ENCODE measurements around the gene INTS7. TPM values are rescaled to one million over a fixed set of nuclear protein-coding genes. Genes with fewer than 3 reads are reported as not detected.

Gene INTS7
- total and polyA plus RNA-seq, 9 of the 15 experiments (the other 6 are each of a cell fraction or from before 2014, with no cell fraction given): 27.3 to 68.4 (median 40.4) TPM

- TF ChIP-seq ATF4 (CRISPR knock-in tag; IDR thresholded peaks at IDR 0.05) (peak; percentile 60; the same call in 1 of the 2 replicates), MTA3 (IDR thresholded peaks at IDR 0.05; ENCODE audit: borderline replicate concordance) (peak; percentile 84), ZEB2 (IDR thresholded peaks at IDR 0.05) (peak; percentile 88), MNT (conservative IDR thresholded peaks at IDR 0.05) (peak; percentile 12 to 44; a peak in 1 of 4 replicates), MEF2D (tag; conservative IDR thresholded peaks at IDR 0.05; ENCODE audit: low read depth) (no peak), ATF1 (CRISPR knock-in tag; IDR thresholded peaks at IDR 0.05) (no peak), ATF1 (tag; IDR thresholded peaks at IDR 0.05) (peak; percentile 89)
Measured at GRCh38 chr1:211928290-211928801, 107.0 kb downstream of the INTS7 start (continued).

- peak; percentile 62 for ATAC-seq
- Histone ChIP-seq H3K9me1 (ENCODE audit: control insufficient read depth, insufficient read depth, low read length) (no peaks in the 10 kb centered on the region), H3K9ac (ENCODE audit: insufficient read depth in 1 of 2, low read depth in 2 of 2, low read length in 2 of 2) (peak overlapping the region in 1 of 2 experiments; percentile 73; a peak in 2 of 4 replicates), H3K27ac (ENCODE audit: extremely low read depth, low read depth, low read length) (no peak overlapping the region), H3K4me3 (no peak overlapping the region), H4K20me1 (replicated peaks; ENCODE audit: control insufficient read depth, insufficient read depth, low read length) (no peaks in the 10 kb centered on the region), H3K79me2 (ENCODE audit: control insufficient read depth, insufficient read depth, low read length) (no peaks in the 10 kb centered on the region), H3K9me3 (replicated peaks; ENCODE audit: control insufficient read depth, insufficient read depth, low read depth, low read length) (no peaks in the 10 kb centered on the region), H3K4me1 (replicated peaks in 1 of 2; ENCODE audit: control insufficient read depth in 2 of 2, insufficient read depth in 2 of 2, low read length in 2 of 2) (peaks cover 4 to 34% of the 10 kb centered on the region in 2 experiments; a peak in 4 of 5 replicates), H3K4me2 (ENCODE audit: insufficient read depth, low read length) (peak overlapping the region; percentile 6; the same call in 1 of the 2 replicates), H3K36me3 (ENCODE audit: control insufficient read depth, insufficient read depth, low read length) (no peaks in the 10 kb centered on the region), H3K27me3 (ENCODE audit: control insufficient read depth in 2 of 2, insufficient read depth in 2 of 2, low read length in 2 of 2) (no peaks in the 10 kb centered on the region; a peak in 1 of 5 replicates), H2AFZ (ENCODE audit: low read depth, low read length) (peak overlapping the region; percentile 53)
- TF ChIP-seq CTBP1 (IDR thresholded peaks at IDR 0.05; ENCODE audit: borderline replicate concordance): peak; percentile 31; the same call in 1 of the 2 replicates
- no peak for TF ChIP-seq MXD1 (CRISPR knock-in tag; IDR thresholded peaks at IDR 0.05; ENCODE audit: borderline replicate concordance, poor library complexity, severe bottlenecking)
- peak; percentile 20; the same call in 1 of the 2 replicates for TF ChIP-seq CBFA2T3 (IDR thresholded peaks at IDR 0.05)
- BruUV-seq (replicated peaks): no TSS peak
- DNase-seq (ENCODE audit: extremely low read depth in 1 of 4, low spot score in 3 of 4): peak; percentile 30 to 47 (median 44)
- POLR2A ChIA-PET: interaction anchor here (0.6 to 1.4 kb wide), 6 partner anchors 9 to 687 kb away, joined by 3 to 4 read pairs (median 3); partner anchors contain the start of gene NEK2
- in situ Hi-C loops (cut with MboI): no loop called here
- 24% methylated on average over 7 of the region's 7 CpGs for WGBS (ENCODE audit: insufficient coverage, low coverage, missing lambda C conversion rate)
- CTCF ChIA-PET (ENCODE audit: low intra/inter-chr PET ratio): no interaction called here
- no peak for FAIRE-seq
- intact Hi-C loops (cut with micrococcal nuclease): no loop called here
Measured at GRCh38 chr1:211925016-211925415, 110.3 kb downstream of the INTS7 start.

Data from K562 (cell line).